Neural cell (in vitro differentiated cells): ENCODE results near the gene FAM107B. TPM values are rescaled to one million over a fixed set of nuclear protein-coding genes. Genes with fewer than 3 reads are reported as not detected.

Source experiments
- H2AFZ ChIP-seq: fragments of 200-600, 300-800 bp; sonication (generic), shearing (Covaris generic); 2 replicates; pipeline ENCODE4 v1.6.0; 2014; ENCODE audit warnings: low read depth, mild to moderate bottlenecking, antibody characterized with exemption, low read length, moderate library complexity
- H3F3A ChIP-seq: fragments of 200-600 bp; shearing (Covaris generic); 2 replicates; pipeline ENCODE4 v1.6.1; 2016; ENCODE audit warnings: mild to moderate bottlenecking, moderate library complexity, mixed read lengths, antibody characterized with exemption, low read length; ENCODE audit not compliant: insufficient read depth, poor library complexity, severe bottlenecking
- H3K27ac ChIP-seq: fragments of 200-600, 300-800 bp; sonication (generic), shearing (Covaris generic); 2 replicates; pipeline ENCODE4 v1.5.1; 2014; ENCODE audit warnings: mild to moderate bottlenecking, low read length, moderate library complexity
- H3K27me3 ChIP-seq: fragments of 300-800, 200-600 bp; sonication (generic), shearing (Covaris generic); 2 replicates; pipeline ENCODE4 v1.6.0; 2014; ENCODE audit warnings: mild to moderate bottlenecking, low read depth, low read length, moderate library complexity; ENCODE audit not compliant: insufficient read depth
- H3K36me3 ChIP-seq: fragments of 300-800, 200-600 bp; sonication (generic), shearing (Covaris generic); 2 replicates; pipeline ENCODE4 v1.5.1; 2014; ENCODE audit warnings: mild to moderate bottlenecking, antibody characterized with exemption, low read length, moderate library complexity; ENCODE audit not compliant: insufficient read depth
- H3K4me2 ChIP-seq: fragments of 300-800, 200-600 bp; sonication (generic), shearing (Covaris generic); 2 replicates; pipeline ENCODE4 v1.6.0; 2014; ENCODE audit warnings: mild to moderate bottlenecking, low read length
- H3K4me3 ChIP-seq: fragments of 300-800, 200-600 bp; sonication (generic), shearing (Covaris generic); 2 replicates; pipeline ENCODE4 v1.5.1; 2014; ENCODE audit warnings: mild to moderate bottlenecking, low read length, moderate library complexity
- H3K79me2 ChIP-seq: fragments of 200-600 bp; shearing (Covaris generic); replicated peaks from 2 replicates; pipeline ENCODE4 v1.6.0; 2014; ENCODE audit warnings: mild to moderate bottlenecking, low read length, moderate library complexity; ENCODE audit not compliant: insufficient read depth
- H3K9ac ChIP-seq: fragments of 300-800, 200-600 bp; sonication (generic), shearing (Covaris generic); 2 replicates; pipeline ENCODE4 v1.6.1; 2016; ENCODE audit warnings: mild to moderate bottlenecking, low read length, mixed read lengths
- H3K9me2 ChIP-seq: fragments of 200-600 bp; shearing (Covaris generic); 2 replicates; pipeline ENCODE4 v1.6.1; 2016; ENCODE audit warnings: mild to moderate bottlenecking, low read length, mixed read lengths; ENCODE audit not compliant: insufficient read depth
- H3K9me3 ChIP-seq: fragments of 200-600, 300-800 bp; sonication (generic), shearing (Covaris generic); 2 replicates; pipeline ENCODE4 v1.6.1; 2016; ENCODE audit warnings: mild to moderate bottlenecking, mixed run types, low read length, moderate library complexity, mixed read lengths
- H4K20me1 ChIP-seq: fragments of 200-600 bp; shearing (Covaris generic); 2 replicates; pipeline ENCODE4 v1.6.1; 2016; ENCODE audit warnings: mild to moderate bottlenecking, mixed run types; ENCODE audit not compliant: insufficient read depth
- EP300 ChIP-seq: fragments of 450-650 bp; conservative IDR thresholded peaks from 2 replicates; pipeline ENCODE4 v1.6.1; 2014; ENCODE audit warnings: antibody characterized with exemption, mild to moderate bottlenecking, moderate library complexity; ENCODE audit not compliant: poor library complexity, severe bottlenecking
- EZH2 ChIP-seq: fragments of 200-600, 300-800 bp; shearing (Covaris generic), sonication (generic); IDR thresholded peaks from 2 replicates; pipeline ENCODE4 v1.6.1; 2014; ENCODE audit warnings: antibody characterized with exemption, low read length, borderline replicate concordance, mild to moderate bottlenecking; ENCODE audit not compliant: insufficient read depth, poor library complexity, severe bottlenecking
- MXI1 ChIP-seq: fragments of 450-650 bp; conservative IDR thresholded peaks from 2 replicates; pipeline ENCODE4 v1.6.1; 2014; ENCODE audit warnings: antibody characterized with exemption, mild to moderate bottlenecking; ENCODE audit not compliant: poor library complexity, severe bottlenecking
- POLR2AphosphoS5 ChIP-seq: IDR thresholded peaks from 2 replicates; pipeline ENCODE4 v1.6.1; 2012
- RAD21 ChIP-seq: fragments of 450-650 bp; conservative IDR thresholded peaks from 2 replicates; pipeline ENCODE4 v1.6.1; 2014; ENCODE audit warnings: antibody characterized with exemption, mild to moderate bottlenecking, moderate library complexity
- SMC3 ChIP-seq: fragments of 450-650 bp; conservative IDR thresholded peaks from 2 replicates; pipeline ENCODE4 v1.6.1; 2014; ENCODE audit warnings: antibody characterized with exemption, mild to moderate bottlenecking, moderate library complexity; ENCODE audit not compliant: poor library complexity
- TAF1 ChIP-seq: IDR thresholded peaks from 2 replicates; pipeline ENCODE4 v1.6.1; 2012; ENCODE audit warnings: low read depth
- polyA plus RNA-seq: library from polyadenylated mRNA; depleted of rRNA; stranded (reverse); fragments of >200 nt; gene quantifications from 2 replicates; pipeline ENCODE4 v1.2.3, GENCODE V29; 2014
- TF ChIP-seq, protein P1 (sequence below): fragments of 450-650 bp; IDR thresholded peaks from 2 replicates; pipeline ENCODE4 v1.5.1; 2014; ENCODE audit warnings: antibody characterized with exemption, mild to moderate bottlenecking, moderate library complexity; ENCODE audit not compliant: poor library complexity, severe bottlenecking
- TF ChIP-seq, protein P2 (sequence below): IDR thresholded peaks from 2 replicates; pipeline ENCODE4 v1.6.1; 2012; ENCODE audit warnings: borderline replicate concordance

The FAM107B gene
- polyA plus RNA-seq, 1 donor from 2014 or later = 106 TPM

DNA sequence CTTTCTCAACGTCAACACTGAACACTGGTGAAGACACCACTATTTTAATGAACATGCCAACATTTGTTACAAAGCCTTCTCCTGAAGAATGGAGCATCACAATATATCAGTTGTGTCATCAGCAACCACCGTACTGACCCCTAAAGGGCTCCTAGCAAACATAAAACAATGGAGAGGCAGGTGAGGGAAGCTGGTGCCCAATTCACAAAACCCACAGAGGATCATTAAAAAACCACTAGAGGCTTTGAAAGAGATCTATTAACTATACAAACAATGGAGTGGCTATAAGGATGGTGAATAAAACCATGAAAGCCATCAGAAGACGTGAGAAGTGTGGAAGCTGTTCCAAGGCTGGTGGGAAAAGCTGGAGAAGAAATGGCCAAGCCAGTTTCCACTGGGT lies 150.8 kb downstream of the FAM107B start:
- Histone ChIP-seq H3K9me2 (no peaks in the 10 kb centered on the region), H3K9ac (no peak overlapping the region), H3K79me2 (no peaks in the 10 kb centered on the region), H3F3A (peaks cover 3% of the 10 kb centered on the region), H3K4me2 (no peak overlapping the region), H3K4me3 (no peak overlapping the region), H3K36me3 (no peaks in the 10 kb centered on the region), H3K27ac (no peak overlapping the region), H4K20me1 (no peaks in the 10 kb centered on the region), H2AFZ (no peak overlapping the region), H3K27me3 (no peaks in the 10 kb centered on the region), H3K9me3 (no peaks in the 10 kb centered on the region)
- no peak for TF ChIP-seq SMC3
- no peak for TF ChIP-seq RAD21
- TF ChIP-seq, protein P1, sequence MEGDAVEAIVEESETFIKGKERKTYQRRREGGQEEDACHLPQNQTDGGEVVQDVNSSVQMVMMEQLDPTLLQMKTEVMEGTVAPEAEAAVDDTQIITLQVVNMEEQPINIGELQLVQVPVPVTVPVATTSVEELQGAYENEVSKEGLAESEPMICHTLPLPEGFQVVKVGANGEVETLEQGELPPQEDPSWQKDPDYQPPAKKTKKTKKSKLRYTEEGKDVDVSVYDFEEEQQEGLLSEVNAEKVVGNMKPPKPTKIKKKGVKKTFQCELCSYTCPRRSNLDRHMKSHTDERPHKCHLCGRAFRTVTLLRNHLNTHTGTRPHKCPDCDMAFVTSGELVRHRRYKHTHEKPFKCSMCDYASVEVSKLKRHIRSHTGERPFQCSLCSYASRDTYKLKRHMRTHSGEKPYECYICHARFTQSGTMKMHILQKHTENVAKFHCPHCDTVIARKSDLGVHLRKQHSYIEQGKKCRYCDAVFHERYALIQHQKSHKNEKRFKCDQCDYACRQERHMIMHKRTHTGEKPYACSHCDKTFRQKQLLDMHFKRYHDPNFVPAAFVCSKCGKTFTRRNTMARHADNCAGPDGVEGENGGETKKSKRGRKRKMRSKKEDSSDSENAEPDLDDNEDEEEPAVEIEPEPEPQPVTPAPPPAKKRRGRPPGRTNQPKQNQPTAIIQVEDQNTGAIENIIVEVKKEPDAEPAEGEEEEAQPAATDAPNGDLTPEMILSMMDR = no peak
- no peak for TF ChIP-seq TAF1
- TF ChIP-seq, protein P2, sequence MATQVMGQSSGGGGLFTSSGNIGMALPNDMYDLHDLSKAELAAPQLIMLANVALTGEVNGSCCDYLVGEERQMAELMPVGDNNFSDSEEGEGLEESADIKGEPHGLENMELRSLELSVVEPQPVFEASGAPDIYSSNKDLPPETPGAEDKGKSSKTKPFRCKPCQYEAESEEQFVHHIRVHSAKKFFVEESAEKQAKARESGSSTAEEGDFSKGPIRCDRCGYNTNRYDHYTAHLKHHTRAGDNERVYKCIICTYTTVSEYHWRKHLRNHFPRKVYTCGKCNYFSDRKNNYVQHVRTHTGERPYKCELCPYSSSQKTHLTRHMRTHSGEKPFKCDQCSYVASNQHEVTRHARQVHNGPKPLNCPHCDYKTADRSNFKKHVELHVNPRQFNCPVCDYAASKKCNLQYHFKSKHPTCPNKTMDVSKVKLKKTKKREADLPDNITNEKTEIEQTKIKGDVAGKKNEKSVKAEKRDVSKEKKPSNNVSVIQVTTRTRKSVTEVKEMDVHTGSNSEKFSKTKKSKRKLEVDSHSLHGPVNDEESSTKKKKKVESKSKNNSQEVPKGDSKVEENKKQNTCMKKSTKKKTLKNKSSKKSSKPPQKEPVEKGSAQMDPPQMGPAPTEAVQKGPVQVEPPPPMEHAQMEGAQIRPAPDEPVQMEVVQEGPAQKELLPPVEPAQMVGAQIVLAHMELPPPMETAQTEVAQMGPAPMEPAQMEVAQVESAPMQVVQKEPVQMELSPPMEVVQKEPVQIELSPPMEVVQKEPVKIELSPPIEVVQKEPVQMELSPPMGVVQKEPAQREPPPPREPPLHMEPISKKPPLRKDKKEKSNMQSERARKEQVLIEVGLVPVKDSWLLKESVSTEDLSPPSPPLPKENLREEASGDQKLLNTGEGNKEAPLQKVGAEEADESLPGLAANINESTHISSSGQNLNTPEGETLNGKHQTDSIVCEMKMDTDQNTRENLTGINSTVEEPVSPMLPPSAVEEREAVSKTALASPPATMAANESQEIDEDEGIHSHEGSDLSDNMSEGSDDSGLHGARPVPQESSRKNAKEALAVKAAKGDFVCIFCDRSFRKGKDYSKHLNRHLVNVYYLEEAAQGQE = no peak
- TF ChIP-seq MXI1 = no peak
- no peak for TF ChIP-seq EZH2
- no peak for TF ChIP-seq POLR2AphosphoS5

DNA sequence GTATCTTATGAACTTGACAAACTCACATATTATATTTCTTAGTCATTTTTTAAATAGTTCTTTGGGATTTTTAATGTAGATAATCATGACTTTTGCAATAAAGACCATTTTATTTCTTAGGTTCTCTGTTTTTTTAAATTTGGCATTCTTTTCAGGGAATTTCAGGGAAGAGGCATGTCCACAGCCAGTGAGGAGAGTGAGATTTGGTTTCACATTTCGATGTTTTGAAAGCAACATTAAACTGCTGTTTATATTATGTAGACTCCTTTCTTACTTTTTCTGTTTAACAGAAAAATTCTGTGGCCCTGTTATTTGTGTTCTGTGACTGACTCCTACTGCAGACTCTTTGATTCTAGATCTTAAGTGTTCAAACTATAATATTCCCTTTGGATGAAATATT lies 153.7 kb downstream of the FAM107B start:
- no peaks in the 10 kb centered on the region for H3K79me2 ChIP-seq
- no peaks in the 10 kb centered on the region for H3K9me3 ChIP-seq
- no peaks in the 10 kb centered on the region for H3K9me2 ChIP-seq
- no peak overlapping the region for H3K9ac ChIP-seq
- TF ChIP-seq SMC3 = no peak
- TF ChIP-seq EZH2 = no peak
- no peak for TF ChIP-seq RAD21
- no peak for TF ChIP-seq POLR2AphosphoS5
- TF ChIP-seq, protein P2 = no peak
- TF ChIP-seq TAF1 = no peak
- TF ChIP-seq MXI1 = no peak
- TF ChIP-seq, protein P1 = no peak
- TF ChIP-seq EP300 = no peak
- peaks cover 1% of the 10 kb centered on the region for H3F3A ChIP-seq
- H3K4me2 ChIP-seq = no peak overlapping the region
- H3K27me3 ChIP-seq = no peaks in the 10 kb centered on the region
- no peak overlapping the region for H3K27ac ChIP-seq
- H2AFZ ChIP-seq = no peak overlapping the region
- no peaks in the 10 kb centered on the region for H3K36me3 ChIP-seq
- no peaks in the 10 kb centered on the region for H4K20me1 ChIP-seq
- H3K4me3 ChIP-seq = no peak overlapping the region
